GM12874 (cell line): ENCODE results near the gene RNF225.

Experiments
- CTCF ChIP-seq: IDR thresholded peaks from 2 replicates; pipeline ENCODE4 v1.5.1; 2011; ENCODE audit warnings: low read depth, mild to moderate bottlenecking, control low read depth, low read length, moderate library complexity; ENCODE audit not compliant: insufficient read depth

Gene RNF225

GRCh38 chr19:58380662-58381459, 14.6 kb upstream of the RNF225 start, which contains the start of gene ZNF837:
Gene ZNF837 (minus strand): TSS chr19:58381030. CDS start chr19:58369332, 11,698 bp downstream.
- TF ChIP-seq CTCF, result no peak

DNA sequence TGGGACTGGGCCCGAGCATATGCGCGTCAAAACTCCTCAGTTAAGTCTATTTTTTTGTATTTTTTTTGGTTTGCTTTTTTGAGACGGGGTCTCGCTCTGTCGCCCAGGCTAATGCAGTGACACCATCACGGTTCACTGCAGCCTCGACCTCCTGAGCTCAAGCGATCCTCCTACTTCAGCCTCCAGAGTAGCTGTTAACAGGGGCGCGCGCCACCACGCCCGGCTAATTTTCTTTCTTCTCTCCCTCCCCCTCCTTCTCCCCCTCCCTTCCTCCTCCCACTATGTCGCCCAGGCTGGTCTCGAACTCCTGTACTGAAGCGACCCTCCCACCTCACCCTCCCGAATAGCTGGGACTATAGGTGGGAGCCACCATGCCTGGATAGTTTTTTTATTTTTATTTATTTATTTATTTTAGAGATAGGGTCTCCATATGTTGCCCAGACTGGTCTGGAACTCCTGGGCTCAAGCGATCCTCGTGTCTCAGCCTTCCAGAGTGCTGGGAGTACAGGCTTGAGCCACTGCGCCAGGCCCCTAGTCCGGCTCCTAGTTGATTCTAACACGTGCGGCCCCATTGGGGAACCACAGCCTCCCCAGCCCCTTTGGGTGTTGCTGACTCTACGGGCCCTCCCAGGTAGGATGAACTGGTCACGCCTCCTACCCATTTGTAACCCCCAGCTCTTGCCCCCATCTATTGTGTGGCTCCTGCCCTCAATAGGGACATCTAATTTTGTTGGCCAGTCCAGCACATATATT, 13.8 kb upstream of the RNF225 start:
- TF ChIP-seq CTCF, result no peak

GRCh38 chr19:58382997-58383603, 12.4 kb upstream of the RNF225 start:
- TF ChIP-seq CTCF, result no peak

GRCh38 chr19:58385313-58385890, 10.1 kb upstream of the RNF225 start:
- TF ChIP-seq CTCF, result no peak

DNA sequence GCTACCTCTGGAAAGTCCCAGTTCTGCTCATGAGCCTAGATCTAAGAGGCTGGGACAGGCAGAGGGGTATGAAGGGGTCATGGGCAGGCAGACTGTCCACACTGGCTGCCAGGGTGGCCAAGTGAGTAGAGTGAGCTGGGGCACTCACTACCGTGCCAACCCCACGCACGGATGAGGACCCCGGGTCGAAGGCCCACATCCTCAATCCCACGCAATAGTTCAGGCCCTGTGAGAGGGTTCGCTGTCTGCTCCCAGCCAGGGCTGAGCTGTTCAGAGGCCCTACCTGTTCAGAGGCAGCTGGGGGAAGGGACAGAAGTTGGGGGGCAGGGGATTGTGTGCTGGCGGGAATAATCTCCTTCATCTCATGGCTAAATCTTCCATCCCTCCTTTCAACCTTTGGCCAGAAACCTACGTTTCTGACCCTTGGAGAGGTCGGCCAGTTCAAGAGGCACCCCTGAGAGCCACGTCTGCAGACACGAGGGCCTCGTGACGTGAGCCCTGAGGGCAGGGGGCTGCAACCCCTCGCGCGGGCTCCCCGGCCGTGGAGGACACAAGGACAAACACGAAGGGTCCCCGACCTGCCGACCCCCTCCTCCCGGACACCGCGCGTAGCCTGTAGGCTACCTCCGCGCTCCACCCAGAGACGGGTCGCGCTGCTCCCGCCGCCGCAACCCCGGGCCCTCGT, 9.4 kb upstream of the RNF225 start:
- no peak for TF ChIP-seq CTCF

DNA sequence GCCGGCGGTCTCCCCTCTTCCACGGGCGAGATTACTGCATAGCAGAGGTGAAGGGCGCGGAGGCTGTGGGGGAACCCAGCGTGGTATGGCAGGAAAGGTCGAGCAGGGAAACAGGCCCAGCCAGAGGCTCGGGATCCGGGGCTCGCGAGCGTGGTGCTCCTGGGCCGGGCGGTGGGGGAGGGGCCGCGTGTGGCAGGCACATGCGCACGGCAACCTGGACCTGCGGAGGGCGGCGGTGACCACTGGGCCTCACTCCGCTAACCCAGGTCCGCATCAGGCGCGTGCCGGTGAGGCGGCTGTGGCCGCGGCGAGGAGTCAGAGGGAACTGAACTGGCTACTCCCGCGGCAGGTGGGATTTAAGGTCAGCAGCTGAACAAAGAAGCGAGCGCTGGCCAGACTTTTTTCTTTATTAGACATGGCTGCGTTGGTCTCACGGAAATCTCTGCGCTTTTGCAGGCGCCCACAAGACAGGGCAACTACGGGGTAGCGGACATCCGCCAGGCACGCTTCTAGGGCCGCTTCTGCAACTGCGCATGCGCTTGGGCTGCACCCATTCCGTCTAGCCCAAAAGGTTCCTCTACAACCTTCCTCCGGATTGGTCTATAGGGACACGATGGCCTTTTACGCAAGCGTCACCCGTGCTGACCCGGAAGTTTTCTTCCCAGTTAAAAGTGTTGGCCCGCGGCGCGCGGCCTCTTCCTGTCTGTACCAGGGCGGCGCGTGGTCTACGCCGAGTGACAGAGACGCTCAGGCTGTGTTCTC, 8.7 kb upstream of the RNF225 start, which contains the start of gene RPS5:
TSS of gene RPS5 (plus strand) at position 694 of the 762 bp plus-strand sequence. CDS start 869 bp downstream, outside the sequence.
- no peak for TF ChIP-seq CTCF
